SIG-M5 (cell line): Measurements from ENCODE around the gene CHST12.
"Not testable (repeated sequence)": the region's sequence is repeated elsewhere in the genome, so short reads cannot be mapped to it uniquely, and the experiment has no call there.

Experiments used
- DNase-seq: peaks from one replicate; lab custom pipeline; 2025; lab: John Stamatoyannopoulos, UW

CHST12 gene

GRCh38 chr7:2404714-2405119, 1.3 kb downstream of the CHST12 start:
- DNase-seq = no peak

DNA sequence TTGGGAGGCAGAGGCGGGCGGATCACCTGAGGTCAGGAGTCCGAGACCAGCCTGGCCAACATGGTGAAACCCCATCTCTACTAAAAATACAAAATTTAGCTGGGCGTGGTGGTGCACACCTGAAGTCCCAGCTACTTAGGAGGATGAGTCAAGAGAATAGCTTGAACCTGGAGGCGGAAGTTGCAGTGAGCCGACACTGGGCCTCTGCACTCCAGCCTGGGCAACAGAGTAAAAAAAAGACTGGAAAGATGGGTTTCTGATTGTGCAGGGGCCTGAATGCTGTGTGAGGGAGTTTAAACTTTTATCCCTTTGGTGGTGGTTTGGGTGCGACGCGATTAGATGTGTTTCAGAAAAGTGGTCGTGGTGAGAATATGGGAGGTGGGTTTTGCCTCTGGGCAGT, 1.8 kb downstream of the CHST12 start:
- DNase-seq = no peak

- no peak for DNase-seq
Measured at GRCh38 chr7:2405601-2406345, 2.4 kb downstream of the CHST12 start.

DNA sequence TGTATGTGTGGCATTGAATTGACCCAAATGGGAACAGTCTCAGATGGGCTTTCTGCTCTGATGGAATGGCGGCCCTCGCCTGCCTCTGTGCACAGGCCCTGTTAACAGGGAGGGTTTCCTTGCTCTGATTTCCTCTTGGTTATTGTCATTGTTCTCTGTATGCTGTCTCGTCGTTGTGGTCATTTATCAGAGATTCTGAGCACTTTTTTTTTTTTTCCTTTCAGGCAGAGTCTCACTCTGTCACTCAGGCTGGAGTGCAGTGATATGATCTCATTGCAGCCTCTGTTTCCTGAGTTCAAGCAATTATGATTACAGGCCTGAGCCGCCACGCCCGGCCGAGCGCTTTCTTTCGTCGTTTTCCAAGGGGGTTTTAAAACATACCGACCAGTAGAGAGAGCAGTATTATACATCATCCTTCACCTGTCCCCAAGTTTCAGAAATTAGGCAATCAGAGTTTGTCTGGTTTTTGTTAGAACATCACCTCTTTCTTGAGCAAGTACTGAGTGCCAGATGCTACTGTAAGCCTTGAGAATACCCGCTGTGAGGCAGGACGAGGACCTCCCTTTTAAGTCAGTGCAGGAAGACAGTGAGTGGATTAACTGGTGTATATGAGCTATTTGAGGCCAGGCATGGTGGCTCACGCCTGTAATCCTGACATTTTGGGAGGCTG, 6.5 kb downstream of the CHST12 start:
- no peak for DNase-seq

GRCh38 chr7:2411049-2411448, 7.6 kb downstream of the CHST12 start:
- DNase-seq = no peak

DNA sequence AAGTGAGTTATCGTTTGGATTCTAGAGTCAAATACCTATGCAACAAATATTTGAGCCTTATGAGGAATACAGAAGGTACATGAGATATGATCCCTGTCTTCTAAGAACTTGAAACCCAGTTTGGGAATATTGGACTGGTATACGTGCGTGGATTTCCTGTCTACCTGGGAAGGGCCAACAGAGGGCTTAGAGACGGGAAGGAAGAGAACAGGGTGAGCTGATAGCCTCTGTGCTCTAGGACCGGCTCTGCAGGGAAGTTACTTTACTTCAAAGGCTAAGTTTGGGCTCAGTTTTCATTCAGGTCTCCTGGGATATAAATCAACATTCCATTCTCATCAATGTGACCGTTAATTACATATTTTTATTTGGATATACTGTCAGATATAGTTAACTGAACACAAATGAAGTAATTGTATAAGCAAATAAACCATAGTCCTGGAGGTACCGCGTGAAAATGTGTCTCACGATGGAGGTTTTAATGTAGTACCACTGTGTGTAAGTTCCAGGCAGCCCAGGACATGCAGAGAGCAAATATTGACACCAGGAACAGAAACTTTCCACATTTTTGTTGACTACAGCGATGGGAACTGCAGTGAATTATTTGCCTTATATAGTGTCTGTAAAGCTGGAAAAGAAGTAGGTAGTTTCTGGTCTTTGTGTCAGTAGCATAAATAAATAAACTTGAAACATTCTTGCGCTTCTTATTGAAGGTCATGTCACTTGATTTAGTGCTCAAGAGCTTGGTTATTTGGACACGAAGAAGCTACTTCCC, 8.6 kb downstream of the CHST12 start:
- DNase-seq = no peak

DNA sequence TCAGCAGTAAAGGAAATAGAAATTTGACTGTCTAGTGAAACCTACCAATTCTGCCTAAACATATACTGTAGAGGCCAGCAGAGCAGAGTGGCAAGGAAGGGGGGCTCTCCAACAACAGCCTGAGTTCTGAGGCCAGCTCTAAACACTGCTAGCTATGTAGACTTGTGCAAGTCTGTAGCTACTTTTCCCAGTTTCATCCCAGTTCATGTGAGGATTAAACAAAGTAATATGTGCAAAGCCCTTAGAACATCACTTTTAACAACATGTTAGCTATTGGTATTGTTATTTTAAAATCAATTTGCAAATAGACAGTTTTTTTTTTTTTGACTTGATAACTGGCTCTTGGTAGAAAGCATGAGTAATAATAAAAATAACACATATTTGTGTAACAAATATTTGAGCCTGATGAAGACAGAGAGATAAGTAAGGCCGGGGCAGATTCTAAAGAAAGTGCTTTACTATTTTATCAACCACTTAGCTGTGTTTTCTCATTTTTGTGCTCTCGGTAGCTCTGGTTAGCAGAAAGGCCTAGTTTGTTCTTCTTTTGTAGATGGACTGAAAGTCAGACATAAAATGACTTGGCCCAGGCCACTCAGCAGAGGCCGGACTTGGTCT, 9.3 kb downstream of the CHST12 start:
- no peak for DNase-seq

GRCh38 chr7:2416063-2416462, 12.7 kb downstream of the CHST12 start:
- DNase-seq = no peak

DNA sequence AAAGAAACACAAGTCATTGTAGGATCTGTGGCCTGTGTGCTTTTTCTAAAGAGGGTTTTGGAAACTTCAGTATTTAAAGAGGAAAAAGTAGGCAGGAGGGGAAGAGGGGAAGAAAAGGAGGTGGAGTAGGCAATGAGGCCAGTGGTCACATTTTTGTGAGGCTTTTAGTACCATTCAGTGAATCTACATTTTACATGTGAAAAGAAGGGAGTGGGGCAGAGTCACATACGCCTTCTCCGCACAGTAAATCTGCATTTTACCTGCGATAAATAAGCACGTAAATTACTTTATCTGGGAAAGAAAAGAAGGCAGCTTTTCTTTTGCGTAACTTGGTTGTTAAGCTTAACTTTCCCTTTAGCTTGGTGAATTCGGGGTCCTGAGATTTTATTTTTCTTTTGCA, 13.2 kb downstream of the CHST12 start:
- DNase-seq = no peak

- not testable (repeated sequence) for DNase-seq
Measured at GRCh38 chr7:2417178-2417577, 13.8 kb downstream of the CHST12 start.

DNA sequence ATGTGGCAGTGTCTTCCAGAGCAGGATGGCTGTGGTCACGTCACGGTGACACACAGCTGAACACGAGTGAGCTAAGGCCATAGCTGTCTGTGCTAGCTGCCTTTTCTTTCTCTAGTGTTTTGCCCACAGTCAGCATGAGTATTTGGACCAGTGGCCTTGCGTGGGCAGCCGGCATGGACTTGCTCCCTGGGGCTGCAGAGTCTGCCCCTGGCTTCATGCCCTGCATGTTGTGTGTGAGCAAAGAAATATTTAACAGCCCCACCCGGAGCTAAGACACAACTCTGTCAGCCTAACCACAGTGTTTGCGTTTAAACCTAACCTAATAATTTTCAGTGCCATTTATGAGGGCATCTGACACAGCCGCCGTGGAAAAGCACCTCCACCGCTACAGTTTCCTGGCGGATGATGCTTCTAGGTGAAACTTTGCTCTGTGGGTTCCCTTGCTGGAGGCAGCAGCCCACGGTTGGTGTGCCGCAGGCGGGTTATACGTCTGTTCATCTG, 14.6 kb downstream of the CHST12 start:
- DNase-seq = no peak

DNA sequence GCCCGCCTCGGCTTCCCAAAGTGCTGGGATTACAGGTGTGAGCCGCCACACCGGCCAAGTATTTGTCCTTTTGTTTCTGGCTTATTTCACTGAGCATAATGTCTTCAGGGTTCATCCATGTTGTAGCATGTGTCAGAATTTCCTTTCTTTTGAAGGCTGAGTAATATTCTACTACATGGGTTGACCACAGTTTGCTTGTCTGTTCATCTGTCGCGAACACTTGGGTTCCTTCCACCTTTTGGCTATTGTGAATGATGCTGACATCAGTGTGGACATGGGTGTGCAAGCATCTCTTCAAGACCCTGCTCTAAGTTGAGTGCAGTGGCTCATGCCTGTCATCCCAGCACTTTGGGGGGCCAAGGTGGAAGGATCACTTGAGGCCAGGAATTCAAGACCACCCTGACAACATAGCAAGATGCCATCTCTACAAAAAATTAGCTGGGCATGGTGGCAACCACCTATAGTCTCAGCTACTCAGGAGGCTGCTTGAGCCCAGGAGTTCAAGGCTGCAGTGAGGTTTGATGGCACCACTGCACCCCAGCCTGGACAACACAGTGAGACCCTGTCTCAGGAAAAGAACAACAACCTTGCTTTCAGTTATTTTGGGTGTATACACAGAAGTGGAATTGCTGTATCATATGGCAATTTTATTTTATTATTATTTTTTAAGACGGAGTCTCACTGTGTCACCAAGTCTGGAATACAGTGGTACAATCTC, 17.0 kb downstream of the CHST12 start:
- DNase-seq = no peak

GRCh38 chr7:2421943-2422310, 18.5 kb downstream of the CHST12 start:
- no peak for DNase-seq

DNA sequence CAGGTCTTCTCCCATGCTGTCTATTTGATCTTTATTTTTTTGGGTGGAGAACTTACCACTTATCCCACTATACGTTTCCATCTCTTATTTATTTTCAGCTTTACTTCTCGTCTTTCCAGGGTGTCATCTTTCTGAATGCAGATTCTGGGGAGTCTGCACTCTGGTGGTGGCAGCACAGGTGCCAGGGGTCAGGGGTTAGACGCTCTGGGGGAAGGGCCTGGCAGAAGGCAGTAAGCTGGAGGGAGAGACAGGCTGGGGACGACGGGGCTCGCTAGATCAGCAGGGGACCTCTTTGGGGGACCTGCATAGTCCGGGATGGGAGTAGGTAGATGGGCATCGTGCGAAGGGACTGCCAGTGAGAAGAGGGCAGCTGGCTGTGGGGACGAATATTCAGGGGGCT, 22.3 kb downstream of the CHST12 start:
- no peak for DNase-seq

- DNase-seq = no peak
Measured at GRCh38 chr7:2431260-2431867, 28.0 kb downstream of the CHST12 start.

GRCh38 chr7:2432910-2433712, 29.7 kb downstream of the CHST12 start:
- no peak for DNase-seq

DNA sequence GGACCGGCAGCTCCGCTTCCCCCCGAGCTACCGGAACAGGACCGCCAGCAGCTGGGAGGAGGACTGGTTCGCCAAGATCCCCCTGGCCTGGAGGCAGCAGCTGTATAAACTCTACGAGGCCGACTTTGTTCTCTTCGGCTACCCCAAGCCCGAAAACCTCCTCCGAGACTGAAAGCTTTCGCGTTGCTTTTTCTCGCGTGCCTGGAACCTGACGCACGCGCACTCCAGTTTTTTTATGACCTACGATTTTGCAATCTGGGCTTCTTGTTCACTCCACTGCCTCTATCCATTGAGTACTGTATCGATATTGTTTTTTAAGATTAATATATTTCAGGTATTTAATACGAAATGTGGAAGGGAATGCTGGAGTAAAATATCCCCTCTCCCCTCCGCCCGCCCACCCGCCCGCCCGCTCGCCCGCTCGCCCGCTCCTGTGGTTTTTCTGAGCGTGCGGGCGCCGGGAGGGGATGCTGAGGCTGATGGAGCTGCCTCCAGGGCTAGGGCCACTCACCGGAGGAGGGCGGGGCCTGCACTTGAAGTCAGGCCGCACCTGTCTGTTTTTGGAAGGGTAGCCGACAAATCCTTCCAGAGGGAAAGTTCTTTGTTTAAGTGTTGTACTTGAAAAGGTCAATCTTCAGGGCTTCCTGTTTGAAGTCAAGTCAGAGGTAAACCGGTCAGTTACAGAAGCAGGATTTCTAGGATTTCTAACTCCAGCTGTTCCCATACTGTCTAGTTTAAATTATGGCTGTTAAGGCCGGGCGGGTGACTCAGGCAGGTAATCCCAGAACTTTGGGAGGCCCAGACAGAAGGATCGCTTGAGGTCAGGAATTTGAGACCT, 30.5 kb downstream of the CHST12 start:
- DNase-seq = no peak

DNA sequence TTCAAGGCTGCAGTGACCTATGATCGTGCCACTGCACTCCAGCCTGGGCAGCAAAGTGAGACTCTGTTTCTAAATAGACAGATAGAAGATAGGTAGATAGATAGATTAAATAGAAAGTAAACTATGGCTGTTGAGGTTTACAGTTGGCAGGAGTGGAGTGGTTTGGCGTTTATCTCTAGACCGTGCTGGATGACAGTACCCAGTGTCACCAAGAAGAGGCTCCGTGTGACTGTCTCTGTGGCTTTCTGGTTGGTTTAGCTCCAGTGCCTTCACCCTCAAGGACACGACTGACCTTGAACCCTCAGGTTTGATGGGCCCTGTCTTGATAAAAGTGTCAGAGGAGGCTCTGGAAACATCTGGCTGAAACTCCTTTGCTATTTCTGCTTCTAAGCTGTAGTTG, 31.7 kb downstream of the CHST12 start:
- no peak for DNase-seq

- no peak for DNase-seq
Measured at GRCh38 chr7:2436341-2437104, 33.1 kb downstream of the CHST12 start.
